GM12878 (cell line): ENCODE measurements around the gene EFCC1. TPM values are rescaled to one million over a fixed set of nuclear protein-coding genes. Genes with fewer than 3 reads are reported as not detected.

Experiments used
- ATAC-seq: fragments of 200-7000 bp; cut with Tn5 transposase; 3 replicates; pipeline ENCODE4 v1.9.1; 2020; ENCODE audit warnings: mild to moderate bottlenecking, moderate library complexity
- BruUV-seq: library from RNA; stranded (reverse); fragments of 400-500 nt; replicated peaks from 2 replicates; lab custom pipeline; 2021; lab: Mats Ljungman, UMichigan
- CTCF ChIA-PET: fragments of 300-600 bp; sonication (Branson Sonifier 250); formaldehyde crosslinking; extraction: SDS; loops from one replicate; lab custom pipeline; 2021; ENCODE audit warnings: inconsistent platforms; lab: Yijun Ruan, JAX
- POLR2A ChIA-PET: fragments of 350-600 bp; formaldehyde crosslinking; extraction: SDS; loops from one replicate; lab custom pipeline; 2021; ENCODE audit warnings: inconsistent platforms; lab: Charles Lee
- RAD21 ChIA-PET: fragments of 300-600 bp; sonication (Branson Sonifier 250); formaldehyde crosslinking; loops from one replicate; lab custom pipeline; 2023; ENCODE audit warnings: antibody characterized with exemption; ENCODE audit not compliant: unreplicated experiment; lab: Charles Lee
- SMC1A ChIA-PET: fragments of 300-600 bp; sonication (Branson Sonifier 250); formaldehyde crosslinking; loops from one replicate; lab custom pipeline; 2023; ENCODE audit not compliant: unreplicated experiment, uncharacterized antibody; lab: Charles Lee
- DNase-seq: peaks from one replicate; pipeline ENCODE4 v3.0.0-alpha.2; 2011; ENCODE audit warnings: low read depth, low spot score
- FAIRE-seq: peaks from 3 replicates; lab custom pipeline; 2011; peaks lifted over from hg19 to GRCh38; lab: Jason Lieb, UNC
- H2AFZ ChIP-seq: 2 replicates; pipeline ENCODE4 v1.6.0; 2011; ENCODE audit warnings: low read depth, low read length, control low read depth; ENCODE audit not compliant: control insufficient read depth
- H3K27ac ChIP-seq: 2 replicates; pipeline ENCODE4 v1.5.1; 2011; ENCODE audit warnings: control low read depth; ENCODE audit not compliant: control insufficient read depth, insufficient read depth
- H3K27me3 ChIP-seq, 2 experiments: replicated peaks in 1 of 2; 2 replicates each; pipeline versions ENCODE4 v1.6.0 to v1.6.1; 2011; ENCODE audit warnings: low read length in 1 of 2; ENCODE audit not compliant: control insufficient read depth in 2 of 2, insufficient read depth in 2 of 2
- H3K36me3 ChIP-seq, 2 experiments: 2 replicates each; pipeline ENCODE4 v1.5.1; 2011; ENCODE audit warnings: low read length in 1 of 2; ENCODE audit not compliant: control insufficient read depth in 2 of 2, insufficient read depth in 2 of 2
- H3K4me1 ChIP-seq: 2 replicates; pipeline ENCODE4 v1.6.1; 2011; ENCODE audit warnings: mild to moderate bottlenecking, low read length, moderate library complexity, mixed read lengths; ENCODE audit not compliant: control insufficient read depth, insufficient read depth
- H3K4me2 ChIP-seq: 2 replicates; pipeline ENCODE4 v1.6.0; 2011; ENCODE audit warnings: control low read depth; ENCODE audit not compliant: control insufficient read depth, insufficient read depth
- H3K4me3 ChIP-seq: fragments of 200-600 bp; sonication (generic); 2 replicates; pipeline ENCODE4 v1.5.1; 2016
- H3K79me2 ChIP-seq: 2 replicates; pipeline ENCODE4 v1.6.0; 2011; ENCODE audit warnings: low read length; ENCODE audit not compliant: control insufficient read depth, insufficient read depth
- H3K9ac ChIP-seq: 2 replicates; pipeline ENCODE4 v1.8.0; 2011; ENCODE audit warnings: low read length, control low read depth, mixed read lengths; ENCODE audit not compliant: control insufficient read depth, insufficient read depth
- H3K9me3 ChIP-seq: replicated peaks from 3 replicates; pipeline ENCODE4 v1.5.1; 2011; ENCODE audit warnings: mild to moderate bottlenecking, low read length; ENCODE audit not compliant: control insufficient read depth, insufficient read depth
- H4K20me1 ChIP-seq: 2 replicates; pipeline ENCODE4 v1.6.0; 2011; ENCODE audit not compliant: control insufficient read depth, insufficient read depth
- ATF7 ChIP-seq: fragments of 450-650 bp; IDR thresholded peaks from 2 replicates; pipeline ENCODE4 v1.6.1; 2016; ENCODE audit warnings: low read depth, mild to moderate bottlenecking
- BHLHE40 ChIP-seq, 2 experiments: fragments of 450-650 bp in 1 of 2; IDR thresholded peaks; 2 replicates each; pipeline ENCODE4 v1.6.1; 2011 to 2017; ENCODE audit warnings: low read depth in 2 of 2, borderline replicate concordance in 1 of 2, improper control_type of control experiment in 1 of 2, low read length in 1 of 2, mild to moderate bottlenecking in 1 of 2
- CBX5 ChIP-seq: sonication (generic); IDR thresholded peaks from 2 replicates; pipeline ENCODE4 v1.6.1; 2016; ENCODE audit warnings: low read depth, moderate library complexity, mild to moderate bottlenecking, inconsistent platforms
- CEBPB ChIP-seq, 2 experiments: fragments of 150-350 bp in 1 of 2; IDR thresholded peaks; 2 replicates each; pipeline ENCODE4 v1.6.1; 2012 to 2014; ENCODE audit warnings: low read depth in 2 of 2, low read length in 2 of 2, borderline replicate concordance in 1 of 2, inconsistent platforms in 1 of 2
- HDAC2 ChIP-seq: fragments of 200-600 bp; sonication (generic); IDR thresholded peaks from 2 replicates; pipeline ENCODE4 v1.6.1; 2017
- KAT2A ChIP-seq: conservative IDR thresholded peaks from 2 replicates; pipeline ENCODE4 v1.6.1; 2011; ENCODE audit warnings: low read depth, low read length; ENCODE audit not compliant: control insufficient read depth
- NRF1 ChIP-seq: conservative IDR thresholded peaks from 2 replicates; pipeline ENCODE4 v1.6.1; 2011; ENCODE audit warnings: mild to moderate bottlenecking, low read depth, low read length, improper control_type of control experiment
- PAX5 ChIP-seq: IDR thresholded peaks from 2 replicates; pipeline ENCODE4 v1.6.1; 2011; ENCODE audit warnings: low read depth, low read length, borderline replicate concordance
- PML ChIP-seq: IDR thresholded peaks from 2 replicates; pipeline ENCODE4 v1.6.1; 2012; ENCODE audit warnings: low read length, inconsistent platforms
- POU2F2 ChIP-seq: IDR thresholded peaks from 3 replicates; pipeline ENCODE4 v1.6.1; 2011; ENCODE audit warnings: low read depth, mild to moderate bottlenecking, low read length, borderline replicate concordance
- STAT1 ChIP-seq: fragments of 450-650 bp; conservative IDR thresholded peaks from 2 replicates; pipeline ENCODE4 v1.6.1; 2014; ENCODE audit warnings: antibody characterized with exemption, mild to moderate bottlenecking
- ZBED1 ChIP-seq: IDR thresholded peaks from 2 replicates; pipeline ENCODE4 v1.6.1; 2016; ENCODE audit warnings: borderline replicate concordance
- ZNF24 ChIP-seq: fragments of 450-650 bp; IDR thresholded peaks from 2 replicates; pipeline ENCODE4 v1.6.1; 2017; ENCODE audit warnings: antibody characterized with exemption, mild to moderate bottlenecking
- ZSCAN29 ChIP-seq: fragments of 450-650 bp; IDR thresholded peaks from 2 replicates; pipeline ENCODE4 v1.6.1; 2017; ENCODE audit warnings: mild to moderate bottlenecking, moderate library complexity
- WGBS: methylation state at CpG from one replicate; pipeline ENCODE4 v1.1.6; 2016; ENCODE audit warnings: low lambda C conversion rate; ENCODE audit not compliant: insufficient replicate concordance, insufficient coverage; ENCODE audit errors: missing lambda C conversion rate; 5-methylcytosine and 5-hydroxymethylcytosine counted together
- in situ Hi-C: fragments of 300-500 bp; cut with MboI; formaldehyde crosslinking; loops from 9 replicates; pipeline ENCODE4 v1.14.3; 2018; ENCODE audit warnings: mixed read lengths
- intact Hi-C: fragments of 100-400 bp; cut with micrococcal nuclease; formaldehyde crosslinking; loops from one replicate; pipeline ENCODE4 v1.14.2; 2022; ENCODE audit not compliant: unreplicated experiment
- polyA plus RNA-seq, 11 experiments: library from polyadenylated mRNA; depleted of rRNA in 4 of 11; unstranded in 6 of 11; stranded (reverse) in 5 of 11; fragments of >200 nt; fragmentation: Nextera tagmentation in 4 of 11; fragmentation: Illumina TruSeq in 1 of 11; extraction: Ambion mirVana in 4 of 11; extraction: Trizol in 1 of 11; gene quantifications; 1 replicate in 1 of 11; 2 replicates in 10 of 11; pipeline versions ENCODE4 v1.2.1 to v1.2.3, GENCODE V29; 2011 to 2016; ENCODE audit warnings: inconsistent platforms in 2 of 11, missing spikeins in 2 of 11, low read depth in 1 of 11
- total RNA-seq, 4 experiments: library from RNA; depleted of rRNA in 3 of 4; stranded (reverse); fragments of >200 nt in 3 of 4; fragmentation: Illumina TruSeq in 1 of 4; extraction: Trizol in 1 of 4; gene quantifications; 2 replicates each; pipeline versions ENCODE4 v1.2.1 to v1.2.3, GENCODE V29; 2013 to 2021
- TF ChIP-seq, protein P1 (sequence below): IDR thresholded peaks from 2 replicates; pipeline ENCODE4 v1.6.1; 2011; ENCODE audit warnings: borderline replicate concordance, low read depth, mild to moderate bottlenecking, moderate library complexity, low read length; ENCODE audit not compliant: insufficient read depth, poor library complexity, severe bottlenecking
- TF ChIP-seq, protein P2 (sequence below): fragments of 450-650 bp; IDR thresholded peaks from 2 replicates; pipeline ENCODE4 v1.6.1; 2014; ENCODE audit warnings: mild to moderate bottlenecking

EFCC1 gene
- total and polyA plus RNA-seq, 10 of the 15 experiments (the other 5 are each of a cell fraction or from before 2014, with no cell fraction given) = not detected

DNA sequence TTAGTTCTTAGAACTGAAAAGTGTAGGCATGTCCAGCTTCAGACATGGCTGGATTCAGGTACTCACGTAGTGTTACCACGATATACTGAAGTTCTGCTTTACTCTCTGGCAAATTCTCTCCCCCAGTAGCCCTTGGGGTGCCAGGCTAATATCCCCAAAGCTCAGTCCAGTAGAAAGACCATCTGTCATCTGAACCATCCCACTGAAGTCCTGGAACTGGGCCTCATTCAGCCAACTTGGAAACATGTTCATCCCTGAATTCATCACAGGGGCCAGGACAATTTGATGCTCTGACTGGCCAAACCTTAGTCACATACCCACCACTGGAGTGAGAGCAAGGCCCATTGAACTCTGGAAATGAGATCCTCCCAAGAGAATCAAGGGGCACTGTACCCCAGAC, 8.2 kb downstream of the EFCC1 start:
- ChIA-PET POLR2A (no interaction called here), CTCF (interaction anchor here (1.5 kb wide), 1 partner anchor 44 kb away, joined by 4 read pairs; no protein-coding TSS in a partner anchor), SMC1A (no interaction called here), RAD21 (interaction anchor here (2.0 kb wide), 1 partner anchor 39 kb away, joined by 6 read pairs; no protein-coding TSS in a partner anchor)
- no peak for FAIRE-seq
- DNase-seq = no peak
- peaks cover 0 to 5% of the 10 kb centered on the region in 2 experiments; a peak in 2 of 4 replicates for H3K27me3 ChIP-seq
- in situ Hi-C loops (no loop called here), intact Hi-C loops (no loop called here)
- BruUV-seq = no TSS peak
- no peaks in the 10 kb centered on the region for H3K36me3 ChIP-seq
- no peaks in the 10 kb centered on the region for H4K20me1 ChIP-seq
- ATAC-seq = no peak
- H3K4me2 ChIP-seq = no peak overlapping the region
- no peaks in the 10 kb centered on the region for H3K4me1 ChIP-seq
- no peaks in the 10 kb centered on the region for H3K79me2 ChIP-seq
- no peak for TF ChIP-seq HDAC2
- H3K9ac ChIP-seq = no peak overlapping the region
- no peak overlapping the region for H3K27ac ChIP-seq
- 69% methylated on average over 2 of the region's 2 CpGs for WGBS
- H3K4me3 ChIP-seq = no peak overlapping the region
- H3K9me3 ChIP-seq = no peaks in the 10 kb centered on the region
- no peak overlapping the region for H2AFZ ChIP-seq

DNA sequence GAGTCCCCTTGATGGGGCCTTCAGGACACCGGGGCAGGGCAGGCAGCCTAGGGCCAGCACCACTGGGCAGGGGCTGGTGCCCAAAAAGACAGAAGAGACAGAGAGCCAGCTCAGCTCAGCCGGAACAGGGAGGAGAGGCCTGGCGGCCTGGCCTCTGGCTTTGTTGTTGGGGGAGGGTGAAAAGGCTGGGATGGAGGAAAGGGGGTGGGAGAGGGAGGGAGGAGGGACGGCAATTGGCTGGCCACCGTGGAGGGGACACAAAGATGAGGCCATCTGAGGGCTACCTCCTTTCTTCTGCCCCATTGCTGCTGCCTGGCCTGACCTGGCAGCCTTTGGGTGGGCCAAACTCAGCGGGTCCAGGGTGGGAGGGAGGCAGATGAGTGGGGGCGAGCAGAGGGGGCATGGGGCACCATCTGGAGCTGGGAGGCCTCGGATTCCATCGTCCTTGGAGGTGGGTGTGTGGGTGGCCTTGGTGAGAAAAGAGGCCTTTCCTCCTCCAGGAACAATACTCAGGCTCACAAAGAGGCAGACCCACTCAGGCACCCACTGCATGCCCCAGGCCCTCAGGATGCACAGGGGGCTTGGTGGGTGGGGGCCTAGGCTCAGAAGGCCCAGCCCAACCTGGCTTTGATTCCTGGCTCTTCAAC, 9.3 kb downstream of the EFCC1 start:
- ATAC-seq (no peak), FAIRE-seq (no peak), DNase-seq (no peak)
- H3K79me2 ChIP-seq = no peaks in the 10 kb centered on the region
- no peaks in the 10 kb centered on the region for H3K9me3 ChIP-seq
- no peaks in the 10 kb centered on the region for H4K20me1 ChIP-seq
- ChIA-PET RAD21 (no interaction called here), POLR2A (interaction anchor here (0.6 kb wide), 1 partner anchor 11 kb away, joined by 4 read pairs; no protein-coding TSS in a partner anchor), SMC1A (no interaction called here), CTCF (no interaction called here)
- H3K4me1 ChIP-seq = no peaks in the 10 kb centered on the region
- H3K27me3 ChIP-seq = peaks cover 0 to 5% of the 10 kb centered on the region in 2 experiments; a peak in 2 of 4 replicates
- intact Hi-C loops = no loop called here
- no peak overlapping the region for H2AFZ ChIP-seq
- no TSS peak for BruUV-seq
- H3K4me2 ChIP-seq = no peak overlapping the region
- H3K9ac ChIP-seq = no peak overlapping the region
- H3K27ac ChIP-seq = no peak overlapping the region
- no peak overlapping the region for H3K4me3 ChIP-seq
- no peaks in the 10 kb centered on the region for H3K36me3 ChIP-seq
- in situ Hi-C loops = no loop called here
- WGBS = 20% methylated on average over 5 of the region's 9 CpGs
- TF ChIP-seq ATF7 = no peak
- no peak for TF ChIP-seq NRF1
- TF ChIP-seq, protein P1, sequence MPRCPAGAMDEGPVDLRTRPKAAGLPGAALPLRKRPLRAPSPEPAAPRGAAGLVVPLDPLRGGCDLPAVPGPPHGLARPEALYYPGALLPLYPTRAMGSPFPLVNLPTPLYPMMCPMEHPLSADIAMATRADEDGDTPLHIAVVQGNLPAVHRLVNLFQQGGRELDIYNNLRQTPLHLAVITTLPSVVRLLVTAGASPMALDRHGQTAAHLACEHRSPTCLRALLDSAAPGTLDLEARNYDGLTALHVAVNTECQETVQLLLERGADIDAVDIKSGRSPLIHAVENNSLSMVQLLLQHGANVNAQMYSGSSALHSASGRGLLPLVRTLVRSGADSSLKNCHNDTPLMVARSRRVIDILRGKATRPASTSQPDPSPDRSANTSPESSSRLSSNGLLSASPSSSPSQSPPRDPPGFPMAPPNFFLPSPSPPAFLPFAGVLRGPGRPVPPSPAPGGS = no peak
- no peak for TF ChIP-seq PAX5
- TF ChIP-seq ZSCAN29 = no peak
- TF ChIP-seq STAT1 = no peak
- TF ChIP-seq, protein P2, sequence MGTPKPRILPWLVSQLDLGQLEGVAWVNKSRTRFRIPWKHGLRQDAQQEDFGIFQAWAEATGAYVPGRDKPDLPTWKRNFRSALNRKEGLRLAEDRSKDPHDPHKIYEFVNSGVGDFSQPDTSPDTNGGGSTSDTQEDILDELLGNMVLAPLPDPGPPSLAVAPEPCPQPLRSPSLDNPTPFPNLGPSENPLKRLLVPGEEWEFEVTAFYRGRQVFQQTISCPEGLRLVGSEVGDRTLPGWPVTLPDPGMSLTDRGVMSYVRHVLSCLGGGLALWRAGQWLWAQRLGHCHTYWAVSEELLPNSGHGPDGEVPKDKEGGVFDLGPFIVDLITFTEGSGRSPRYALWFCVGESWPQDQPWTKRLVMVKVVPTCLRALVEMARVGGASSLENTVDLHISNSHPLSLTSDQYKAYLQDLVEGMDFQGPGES = no peak
- TF ChIP-seq KAT2A = no peak
- no peak for TF ChIP-seq CBX5
- no peak for TF ChIP-seq ZBED1
- TF ChIP-seq PML = no peak
- no peak for TF ChIP-seq CEBPB (IDR thresholded peaks at IDR 0.05; ENCODE audit: borderline replicate concordance in 1 of 2, low read depth in 2 of 2, low read length in 2 of 2)
- no peak for TF ChIP-seq ZNF24
- TF ChIP-seq BHLHE40 (IDR thresholded peaks at IDR 0.05; ENCODE audit: borderline replicate concordance in 1 of 2, low read depth in 2 of 2, low read length in 1 of 2) = no peak
- no peak for TF ChIP-seq POU2F2
